Vagina (tissue), 2 donors: ENCODE results near the gene SELL.

ENCODE experiments used
- POLR2A ChIP-seq, 2 donors: fragments of 450-650 bp; IDR thresholded peaks; one replicate each; pipeline ENCODE4 v1.6.1; 2017; ENCODE audit warnings: antibody characterized with exemption in 2 of 2, mild to moderate bottlenecking in 2 of 2, moderate library complexity in 2 of 2
- POLR2AphosphoS5 ChIP-seq, 2 donors: sonication (generic); formaldehyde crosslinking; IDR thresholded peaks; one replicate each; pipeline ENCODE4 v1.9.0; 2017; ENCODE audit warnings: antibody characterized with exemption in 2 of 2, mild to moderate bottlenecking in 2 of 2, low read depth in 1 of 2; ENCODE audit not compliant: insufficient read depth in 1 of 2
- TF ChIP-seq, protein P1 (sequence below), 3 experiments: fragments of 450-650 bp in 2 of 3; fragments of 200-600 bp in 1 of 3; sonication (generic) in 1 of 3; IDR thresholded peaks; one replicate each; pipeline ENCODE4 v1.5.1; 2017 to 2019; ENCODE audit warnings: antibody characterized with exemption in 3 of 3, mild to moderate bottlenecking in 2 of 3, moderate library complexity in 2 of 3

DNA sequence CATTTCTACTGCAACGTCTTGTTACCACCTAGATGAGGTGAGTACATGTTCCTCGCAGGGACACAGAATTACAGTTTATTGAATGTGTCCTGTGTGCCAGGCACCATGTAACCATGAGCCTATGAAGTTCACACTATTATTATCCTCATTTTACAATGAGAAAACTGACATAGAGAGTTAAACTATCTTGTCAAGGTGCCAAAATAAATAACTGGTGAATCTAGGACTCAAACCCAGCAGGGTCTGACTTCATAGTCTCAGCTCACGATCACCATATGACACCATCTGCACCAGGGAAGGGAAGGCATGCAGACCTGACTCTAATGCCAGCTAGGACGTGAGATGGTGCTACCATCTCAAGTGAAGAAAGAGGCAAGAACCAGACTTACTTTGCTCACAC is 20.0 kb upstream of the SELL start:
- TF ChIP-seq POLR2A (IDR thresholded peaks at IDR 0.05) (no peak), POLR2AphosphoS5 (IDR thresholded peaks at IDR 0.05; ENCODE audit: insufficient read depth in 1 of 2, low read depth in 1 of 2) (no peak)
- TF ChIP-seq, protein P1, sequence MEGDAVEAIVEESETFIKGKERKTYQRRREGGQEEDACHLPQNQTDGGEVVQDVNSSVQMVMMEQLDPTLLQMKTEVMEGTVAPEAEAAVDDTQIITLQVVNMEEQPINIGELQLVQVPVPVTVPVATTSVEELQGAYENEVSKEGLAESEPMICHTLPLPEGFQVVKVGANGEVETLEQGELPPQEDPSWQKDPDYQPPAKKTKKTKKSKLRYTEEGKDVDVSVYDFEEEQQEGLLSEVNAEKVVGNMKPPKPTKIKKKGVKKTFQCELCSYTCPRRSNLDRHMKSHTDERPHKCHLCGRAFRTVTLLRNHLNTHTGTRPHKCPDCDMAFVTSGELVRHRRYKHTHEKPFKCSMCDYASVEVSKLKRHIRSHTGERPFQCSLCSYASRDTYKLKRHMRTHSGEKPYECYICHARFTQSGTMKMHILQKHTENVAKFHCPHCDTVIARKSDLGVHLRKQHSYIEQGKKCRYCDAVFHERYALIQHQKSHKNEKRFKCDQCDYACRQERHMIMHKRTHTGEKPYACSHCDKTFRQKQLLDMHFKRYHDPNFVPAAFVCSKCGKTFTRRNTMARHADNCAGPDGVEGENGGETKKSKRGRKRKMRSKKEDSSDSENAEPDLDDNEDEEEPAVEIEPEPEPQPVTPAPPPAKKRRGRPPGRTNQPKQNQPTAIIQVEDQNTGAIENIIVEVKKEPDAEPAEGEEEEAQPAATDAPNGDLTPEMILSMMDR (IDR thresholded peaks at IDR 0.05): no peak
